Measurements from ENCODE around the gene SNAP47. TPM values are rescaled to one million over a fixed set of nuclear protein-coding genes. Genes with fewer than 3 reads are reported as not detected.

The SNAP47 gene
- total RNA-seq, 1 experiment from 2014 or later, result 59.8 TPM

DNA sequence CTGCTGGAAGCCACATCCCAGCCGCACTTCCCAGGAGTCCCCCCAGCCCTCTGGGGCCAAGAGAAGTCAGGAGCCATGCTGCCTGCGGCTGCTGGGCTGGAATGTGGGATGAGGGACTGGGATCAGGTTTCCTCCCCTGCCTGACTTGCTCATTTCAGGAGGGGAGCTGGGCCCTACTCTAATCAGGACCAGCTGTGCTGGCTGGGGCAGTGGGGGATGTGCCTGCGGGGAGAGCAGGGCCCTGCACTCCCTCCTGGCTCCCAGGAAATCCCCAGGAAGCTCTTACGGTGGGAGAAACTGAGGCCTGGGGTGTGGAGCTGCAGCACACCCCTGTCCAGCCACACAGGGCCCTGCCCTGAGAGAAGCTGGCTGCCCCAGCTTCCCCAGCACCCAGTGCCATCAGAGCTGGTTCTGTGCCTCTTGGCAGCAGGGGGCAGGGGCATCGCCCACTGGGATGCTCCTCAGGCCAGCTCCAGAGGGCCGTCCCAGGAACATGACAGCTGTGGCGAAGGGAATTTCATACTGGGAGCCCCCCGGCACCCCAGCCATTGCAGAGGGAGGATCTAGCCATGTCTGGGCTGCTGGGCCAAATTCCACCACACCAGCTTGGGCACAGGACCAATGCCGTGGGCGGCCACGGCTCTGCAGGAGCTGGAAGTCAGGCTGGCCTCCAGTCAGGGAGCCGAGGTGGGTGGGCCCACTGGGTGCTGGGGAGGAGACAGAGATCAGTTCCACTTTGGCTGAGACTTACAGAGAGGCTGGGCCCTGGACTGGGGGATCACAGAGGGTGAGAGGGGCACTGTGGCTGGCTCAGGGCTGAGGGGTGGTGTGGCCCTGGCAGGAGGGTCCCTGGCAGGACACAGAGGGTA, 58.9 kb downstream of the SNAP47 start:
- Histone ChIP-seq H3K27me3 (no peaks in the 10 kb centered on the region), H3K36me3 (no peaks in the 10 kb centered on the region), H3K9me3 (no peaks in the 10 kb centered on the region), H3K4me3 (no peak overlapping the region)
- peak; percentile 99 for DNase-seq

DNA sequence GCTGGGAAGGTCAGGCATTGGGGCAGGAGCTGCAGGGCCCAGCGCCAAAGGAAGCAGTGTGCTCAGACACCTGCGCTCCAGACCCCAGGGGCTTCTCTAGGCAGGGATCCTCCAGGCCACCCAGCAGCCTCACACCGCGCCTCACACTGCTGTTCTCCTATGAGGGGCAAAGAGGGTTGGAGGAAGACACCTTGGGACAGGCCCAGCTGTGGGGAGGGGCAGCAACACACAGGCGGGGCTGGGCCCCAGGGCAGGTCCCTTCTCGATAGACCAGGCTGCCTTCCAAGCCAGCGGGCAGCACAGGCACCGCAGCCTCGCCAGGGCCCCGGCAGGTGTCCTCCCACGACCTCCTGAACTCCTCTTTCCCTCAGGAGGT, 59.6 kb downstream of the SNAP47 start:
- no peaks in the 10 kb centered on the region for H3K9me3 ChIP-seq
- DNase-seq, result peak; percentile 61
- no peaks in the 10 kb centered on the region for H3K27me3 ChIP-seq
- H3K4me3 ChIP-seq, result no peak overlapping the region
- H3K36me3 ChIP-seq, result no peaks in the 10 kb centered on the region

DNA sequence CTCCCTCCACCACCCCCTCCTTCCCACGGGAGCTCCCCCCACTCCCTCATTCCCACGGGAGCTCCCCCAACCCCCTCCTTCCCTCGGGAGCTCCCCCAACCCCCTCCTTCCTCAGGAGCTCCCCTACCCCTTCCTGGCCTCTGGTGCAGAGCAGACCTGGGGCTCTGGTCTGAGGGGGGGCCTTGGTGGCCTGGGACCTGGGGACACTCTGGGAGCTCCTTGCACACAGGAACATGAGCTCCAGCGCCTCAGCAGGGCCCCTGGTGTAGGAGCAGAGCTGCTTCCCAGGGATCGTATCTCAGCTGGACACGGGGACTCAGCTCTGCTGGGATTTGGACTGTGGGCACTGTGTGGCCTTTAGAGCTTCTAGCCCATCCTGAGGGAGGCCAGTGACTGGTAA, 60.5 kb downstream of the SNAP47 start:
- DNase-seq, result no peak
- Histone ChIP-seq H3K4me3 (no peak overlapping the region), H3K36me3 (no peaks in the 10 kb centered on the region), H3K9me3 (no peaks in the 10 kb centered on the region), H3K27me3 (no peaks in the 10 kb centered on the region)

DNA sequence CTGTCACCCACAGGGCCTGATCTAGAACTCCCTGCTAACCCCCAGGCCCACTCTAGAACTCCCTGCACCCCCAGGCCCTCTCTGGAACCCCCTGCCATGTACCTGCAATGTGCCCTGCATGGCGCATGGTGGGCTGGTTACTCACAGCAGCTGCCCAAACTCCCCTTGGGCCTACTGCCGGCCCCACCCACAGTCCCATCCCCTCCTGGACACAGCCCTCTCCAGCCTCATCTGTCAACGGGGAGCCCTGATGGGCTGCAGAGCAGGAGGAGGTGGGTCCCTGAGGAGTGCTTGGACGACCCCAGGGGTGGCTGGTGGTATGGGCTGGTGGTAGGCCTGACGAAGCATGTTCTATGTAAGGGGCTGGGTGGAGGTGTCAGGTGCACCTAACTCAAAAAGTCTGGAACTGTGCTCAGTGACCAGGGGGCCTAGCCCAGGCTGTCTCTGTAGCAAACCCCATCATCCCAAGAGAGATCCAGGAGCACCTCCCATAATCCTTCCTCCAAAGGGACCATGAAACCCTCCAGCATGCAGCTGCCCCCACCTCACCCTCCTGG, 61.2 kb downstream of the SNAP47 start:
- Histone ChIP-seq H3K9me3 (no peaks in the 10 kb centered on the region), H3K27me3 (no peaks in the 10 kb centered on the region), H3K36me3 (no peaks in the 10 kb centered on the region), H3K4me3 (no peak overlapping the region)
- no peak for DNase-seq

DNA sequence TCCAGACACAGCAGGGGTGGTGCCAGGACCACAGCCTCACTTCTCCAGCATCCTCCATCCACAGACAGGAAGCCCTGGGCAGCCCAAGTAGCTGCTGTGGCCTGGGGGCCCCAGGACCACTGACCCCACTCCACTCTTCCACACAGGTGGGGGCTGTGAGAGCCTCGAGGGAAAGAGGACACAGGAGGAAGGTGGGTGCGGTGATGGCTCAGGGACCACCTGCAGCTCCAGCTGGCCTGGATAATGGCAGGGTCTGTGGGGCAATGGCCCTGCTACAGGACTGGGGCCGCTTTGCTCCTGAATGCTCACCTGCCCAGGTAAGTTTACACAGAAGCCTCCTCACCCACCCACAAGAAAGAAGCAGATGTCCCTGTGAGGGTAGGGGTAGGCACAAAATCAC, 61.9 kb downstream of the SNAP47 start:
- H3K4me3 ChIP-seq, result no peak overlapping the region
- DNase-seq, result no peak
- no peaks in the 10 kb centered on the region for H3K36me3 ChIP-seq
- H3K9me3 ChIP-seq, result no peaks in the 10 kb centered on the region
- H3K27me3 ChIP-seq, result no peaks in the 10 kb centered on the region

DNA sequence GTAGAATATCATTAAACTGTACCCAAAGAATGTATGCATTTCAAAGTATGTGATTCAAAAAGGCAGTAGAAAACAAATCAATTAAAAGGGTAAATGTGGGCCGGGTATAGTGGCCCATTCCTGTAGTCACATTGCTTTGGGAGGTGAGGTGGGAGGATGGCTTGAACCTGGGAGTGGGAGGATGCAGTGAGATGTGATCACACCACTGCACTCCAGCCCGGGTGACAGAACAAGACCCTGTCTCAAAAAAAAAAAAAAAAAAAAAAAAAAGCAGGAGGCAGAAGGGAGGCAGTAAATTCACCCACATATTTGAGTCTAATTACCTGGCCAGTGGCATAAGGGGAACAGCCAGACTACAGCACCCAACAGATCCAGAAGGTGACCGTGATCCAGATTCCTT, 62.4 kb downstream of the SNAP47 start:
- H3K36me3 ChIP-seq, result no peaks in the 10 kb centered on the region
- no peaks in the 10 kb centered on the region; the same call in 1 of the 2 replicates for H3K9me3 ChIP-seq
- H3K4me3 ChIP-seq, result no peak overlapping the region
- H3K27me3 ChIP-seq, result no peaks in the 10 kb centered on the region
- DNase-seq, result no peak

DNA sequence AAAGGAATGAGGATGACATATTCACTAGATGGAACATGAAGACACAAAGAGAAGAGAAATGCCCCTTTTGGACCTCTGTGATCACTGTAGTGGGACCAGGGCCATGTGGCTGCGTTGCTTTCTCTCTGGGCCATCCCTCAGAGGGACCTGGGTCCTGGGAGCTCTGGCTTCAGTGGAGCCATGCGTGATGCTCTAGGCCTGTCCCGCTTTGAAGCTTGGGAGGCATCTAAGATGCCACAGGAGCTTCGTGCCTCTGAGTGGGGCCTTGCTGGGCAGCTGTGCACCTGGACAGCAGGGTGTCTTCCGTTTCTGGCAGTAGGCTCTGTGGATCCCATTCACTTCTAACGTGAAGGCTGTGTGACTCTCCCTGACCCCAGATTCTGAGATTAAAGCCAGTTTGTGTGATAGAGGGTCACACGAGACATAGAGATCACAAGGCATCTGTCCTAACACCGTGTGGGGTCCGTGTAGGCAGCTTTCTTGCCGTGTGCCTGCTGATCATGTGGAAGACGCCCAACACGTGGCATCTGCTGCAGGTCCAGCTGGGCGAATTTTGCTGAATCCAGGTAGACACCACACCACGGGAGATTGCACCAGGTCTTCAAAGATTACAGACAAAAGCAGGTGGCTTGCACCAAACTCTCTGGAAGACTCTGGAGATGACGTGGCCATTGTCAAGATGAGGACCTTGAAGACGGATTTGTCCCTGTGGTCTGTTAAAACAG, 63.0 kb downstream of the SNAP47 start:
- H3K36me3 ChIP-seq, result no peaks in the 10 kb centered on the region
- no peaks in the 10 kb centered on the region; the same call in 1 of the 2 replicates for H3K9me3 ChIP-seq
- no peak for DNase-seq
- H3K27me3 ChIP-seq, result no peaks in the 10 kb centered on the region
- H3K4me3 ChIP-seq, result no peak overlapping the region

DNA sequence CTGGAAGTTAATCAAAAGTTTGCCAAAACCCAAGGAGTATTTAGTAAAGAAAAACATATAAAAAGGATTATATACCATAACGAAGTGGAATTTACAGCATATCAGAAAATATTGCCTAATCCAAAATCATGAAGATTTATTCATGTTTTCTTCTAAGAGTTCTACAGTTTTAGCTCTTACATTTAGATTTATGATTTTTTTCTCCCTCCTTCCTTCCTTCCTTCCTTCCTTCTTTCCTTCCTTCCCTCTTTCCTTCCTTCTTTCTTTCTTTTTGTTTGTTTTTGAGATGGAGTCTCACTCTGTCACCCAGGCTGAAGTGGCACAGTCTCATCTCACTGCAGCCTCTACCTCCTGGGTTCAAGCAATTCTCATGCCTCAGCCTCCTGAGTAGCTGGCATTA, 64.5 kb downstream of the SNAP47 start:
- no peak for DNase-seq
- no peak overlapping the region for H3K4me3 ChIP-seq
- peaks cover 5% of the 10 kb centered on the region for H3K9me3 ChIP-seq
- H3K27me3 ChIP-seq, result no peaks in the 10 kb centered on the region
- H3K36me3 ChIP-seq, result no peaks in the 10 kb centered on the region

DNA sequence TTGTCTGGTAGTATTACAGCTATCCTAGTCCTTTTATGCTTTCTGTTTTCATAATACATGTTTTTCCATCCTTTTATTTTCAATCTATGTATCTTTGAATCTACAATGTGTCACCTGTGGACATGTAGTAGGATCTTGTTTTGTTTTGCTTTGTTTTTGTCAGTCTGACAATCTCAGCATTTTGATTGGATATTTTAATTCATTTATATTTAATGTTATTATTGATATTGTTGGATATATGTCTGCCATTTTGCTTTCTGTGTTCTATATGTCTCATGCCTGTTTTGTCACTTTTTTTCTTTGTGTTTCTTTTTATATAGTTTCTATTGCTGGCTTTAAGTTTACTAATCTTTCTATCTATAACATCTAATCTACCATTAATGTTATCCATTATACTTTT, 68.7 kb downstream of the SNAP47 start:
- Histone ChIP-seq H3K36me3 (no peaks in the 10 kb centered on the region), H3K9me3 (peaks cover 10% of the 10 kb centered on the region), H3K27me3 (no peaks in the 10 kb centered on the region), H3K4me3 (no peak overlapping the region)
- DNase-seq, result no peak

DNA sequence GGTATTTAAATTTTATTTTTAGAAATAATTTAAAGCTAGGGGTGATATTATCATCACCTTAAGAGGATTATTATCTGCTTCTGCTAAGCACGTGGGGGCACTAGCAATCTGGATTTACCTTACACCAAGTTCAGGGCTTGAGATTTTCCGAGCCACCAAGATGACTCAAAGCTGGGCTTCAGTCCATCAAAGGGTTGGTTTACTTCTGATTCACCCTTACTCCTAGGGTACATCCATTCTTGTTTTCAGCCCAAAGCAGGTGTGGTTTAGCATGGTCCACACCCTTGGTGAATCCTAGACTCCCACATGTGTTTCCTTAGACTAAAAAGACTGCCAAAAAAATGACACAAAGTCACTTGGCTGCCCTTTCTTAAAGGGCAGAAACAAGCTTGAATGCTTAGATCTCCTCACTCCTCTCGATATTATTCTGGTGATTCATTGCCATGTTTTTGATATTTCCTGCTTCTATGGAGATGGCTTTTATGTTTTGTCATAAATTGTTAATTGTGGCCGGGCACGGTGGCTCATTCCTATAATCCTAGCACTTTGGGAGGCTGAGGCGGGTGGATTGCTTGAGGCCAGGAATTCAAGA, 70.5 kb downstream of the SNAP47 start:
- Histone ChIP-seq H3K27me3 (no peaks in the 10 kb centered on the region), H3K4me3 (no peak overlapping the region), H3K9me3 (peaks cover 12% of the 10 kb centered on the region), H3K36me3 (no peaks in the 10 kb centered on the region)
- DNase-seq, result peak; percentile 96

DNA sequence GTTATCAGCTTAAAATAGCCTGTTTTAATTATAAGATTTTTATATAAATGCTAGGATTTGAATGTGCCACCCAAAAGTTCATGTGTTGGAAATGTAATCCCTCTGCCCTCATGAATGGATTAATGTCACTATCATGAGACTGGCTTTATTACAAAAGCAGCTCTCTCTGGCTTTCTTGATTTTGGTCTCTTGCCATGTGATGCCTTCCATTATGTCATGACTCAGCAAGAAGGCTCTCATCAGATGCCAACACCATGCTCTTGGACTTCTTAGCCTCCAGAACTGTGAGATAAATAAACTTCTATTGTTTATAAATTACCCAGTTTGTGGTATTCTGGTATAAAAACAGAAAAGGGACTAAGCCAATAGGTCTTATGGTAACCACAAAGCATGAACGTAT, 73.3 kb downstream of the SNAP47 start:
- DNase-seq, result peak; percentile 74
- Histone ChIP-seq H3K4me3 (no peak overlapping the region), H3K27me3 (no peaks in the 10 kb centered on the region), H3K36me3 (no peaks in the 10 kb centered on the region), H3K9me3 (peaks cover 18% of the 10 kb centered on the region)

DNA sequence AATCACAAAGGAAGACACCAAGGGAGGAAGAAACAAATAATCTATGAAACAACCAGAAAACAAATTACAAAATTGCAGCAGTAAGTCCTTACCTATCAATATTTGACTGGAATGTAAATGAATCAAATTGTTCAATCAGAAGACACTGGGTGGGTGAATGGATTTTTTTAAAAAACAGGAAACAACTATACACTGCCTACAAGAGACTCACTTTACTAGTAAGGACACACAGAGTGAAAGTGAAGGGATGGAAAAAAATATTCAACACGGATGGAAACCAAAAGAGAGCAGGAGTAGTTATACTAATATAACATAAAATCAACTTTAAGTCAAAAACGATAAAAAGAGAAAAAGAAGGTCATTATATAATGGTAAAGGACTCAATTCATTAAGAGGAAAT, 73.8 kb downstream of the SNAP47 start:
- Histone ChIP-seq H3K9me3 (peaks cover 19% of the 10 kb centered on the region), H3K27me3 (no peaks in the 10 kb centered on the region)
- DNase-seq, result no peak

DNA sequence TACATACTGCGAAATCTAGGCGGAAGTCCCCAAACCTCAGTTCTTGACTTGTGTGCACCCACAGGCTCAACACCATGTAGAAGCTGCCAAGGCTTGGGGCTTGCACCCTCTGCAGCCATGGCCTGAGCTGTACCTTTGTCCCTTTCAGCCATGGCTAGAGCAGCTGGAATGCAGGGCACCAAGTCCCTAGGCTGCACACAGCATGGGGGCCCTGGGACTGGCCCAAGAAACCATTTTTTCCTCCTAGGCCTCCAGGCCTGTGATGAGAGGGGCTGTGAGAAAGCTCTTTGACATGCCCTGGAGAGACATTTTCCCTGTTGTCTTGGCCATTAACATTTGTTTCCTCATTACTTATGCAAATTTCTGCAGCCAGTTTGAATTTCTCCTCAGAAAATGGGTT, 78.7 kb downstream of the SNAP47 start:
- Histone ChIP-seq H3K4me3 (no peak overlapping the region), H3K36me3 (no peaks in the 10 kb centered on the region), H3K9me3 (peaks cover 19% of the 10 kb centered on the region), H3K27me3 (no peaks in the 10 kb centered on the region)
- no peak for DNase-seq

More for the DNA sequence above, 73.8 kb downstream of the SNAP47 start:
- Histone ChIP-seq H3K4me3 (no peak overlapping the region), H3K36me3 (no peaks in the 10 kb centered on the region)

DNA sequence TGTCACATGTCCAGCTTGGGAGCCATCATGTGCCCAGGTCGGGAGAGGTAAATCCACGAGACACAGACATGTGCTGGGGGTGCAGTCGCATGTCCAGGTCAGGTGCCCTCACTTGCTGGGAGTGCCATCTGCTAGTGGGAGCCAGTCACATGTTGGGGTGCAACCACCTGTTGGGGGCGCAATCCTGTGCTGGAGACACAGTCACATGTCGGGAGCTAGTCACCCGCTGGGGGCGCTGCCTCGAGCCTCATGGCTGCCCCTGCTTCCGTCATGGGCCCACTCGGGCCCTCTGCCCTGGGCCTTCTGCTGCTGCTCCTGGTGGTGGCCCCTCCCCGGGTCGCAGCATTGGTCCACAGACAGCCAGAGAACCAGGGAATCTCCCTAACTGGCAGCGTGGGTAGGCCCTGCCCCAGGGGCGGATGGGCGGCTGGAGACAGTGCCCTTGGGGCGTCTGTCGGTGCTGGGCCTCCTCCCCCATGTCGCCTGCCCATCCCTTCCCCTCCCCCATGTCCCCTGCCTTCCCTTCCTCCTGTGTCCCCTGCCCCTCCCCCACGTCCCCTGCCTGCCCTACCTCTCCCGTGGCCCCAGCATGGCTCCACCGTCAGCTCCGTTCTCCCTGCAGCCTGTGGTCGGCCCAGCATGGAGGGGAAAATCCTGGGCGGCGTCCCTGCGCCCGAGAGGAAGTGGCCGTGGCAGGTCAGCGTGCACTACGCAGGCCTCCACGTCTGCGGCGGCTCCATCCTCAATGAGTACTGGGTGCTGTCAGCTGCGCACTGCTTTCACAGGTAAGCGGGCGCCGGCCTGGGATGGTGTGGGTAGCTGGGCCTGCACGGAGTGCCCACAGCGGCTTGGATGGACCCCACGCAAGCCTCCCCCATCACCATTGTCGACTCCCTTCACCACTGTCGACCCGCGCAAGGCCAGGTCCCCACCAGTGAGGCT, 80.5 kb downstream of the SNAP47 start, which contains the start of gene PRSS38:
Gene PRSS38, plus strand, starts transcription at position 208 of the 942 bp plus-strand sequence. Its CDS starts 42 bp downstream, at position 250.
- no peaks in the 10 kb centered on the region for H3K36me3 ChIP-seq
- no peak within 1 kb of the TSS for H3K4me3 ChIP-seq
- peaks cover 16% of the 10 kb centered on the region for H3K9me3 ChIP-seq
- H3K27me3 ChIP-seq, result no peaks in the 10 kb centered on the region
- DNase-seq, result no peak

DNA sequence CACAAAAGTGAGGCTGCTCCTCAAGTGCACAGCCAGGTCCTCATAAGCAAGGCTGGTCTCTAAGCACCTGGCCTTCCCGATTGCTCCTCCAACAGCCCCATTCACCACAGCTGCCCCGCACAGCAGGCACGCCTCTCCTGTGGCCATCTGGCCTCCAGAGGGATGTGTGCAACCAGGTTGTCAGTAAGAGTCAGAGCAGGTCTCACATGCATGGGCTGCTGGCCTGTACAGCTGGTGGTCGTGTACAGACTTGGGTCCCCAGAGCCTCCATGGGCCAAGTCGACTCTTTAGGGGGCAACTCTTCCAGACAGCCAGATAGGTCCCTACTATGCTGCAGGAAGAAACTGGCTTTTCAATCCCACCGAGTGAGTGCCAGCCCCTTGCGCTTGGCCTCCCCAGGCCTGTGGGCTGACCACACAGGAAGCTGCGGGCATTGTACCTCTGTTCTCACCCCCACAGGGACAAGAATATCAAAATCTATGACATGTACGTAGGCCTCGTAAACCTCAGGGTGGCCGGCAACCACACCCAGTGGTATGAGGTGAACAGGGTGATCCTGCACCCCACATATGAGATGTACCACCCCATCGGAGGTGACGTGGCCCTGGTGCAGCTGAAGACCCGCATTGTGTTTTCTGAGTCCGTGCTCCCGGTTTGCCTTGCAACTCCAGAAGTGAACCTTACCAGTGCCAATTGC, 81.7 kb downstream of the SNAP47 start:
- Histone ChIP-seq H3K9me3 (peaks cover 20% of the 10 kb centered on the region), H3K36me3 (no peaks in the 10 kb centered on the region), H3K4me3 (no peak overlapping the region), H3K27me3 (no peaks in the 10 kb centered on the region)
- no peak for DNase-seq

DNA sequence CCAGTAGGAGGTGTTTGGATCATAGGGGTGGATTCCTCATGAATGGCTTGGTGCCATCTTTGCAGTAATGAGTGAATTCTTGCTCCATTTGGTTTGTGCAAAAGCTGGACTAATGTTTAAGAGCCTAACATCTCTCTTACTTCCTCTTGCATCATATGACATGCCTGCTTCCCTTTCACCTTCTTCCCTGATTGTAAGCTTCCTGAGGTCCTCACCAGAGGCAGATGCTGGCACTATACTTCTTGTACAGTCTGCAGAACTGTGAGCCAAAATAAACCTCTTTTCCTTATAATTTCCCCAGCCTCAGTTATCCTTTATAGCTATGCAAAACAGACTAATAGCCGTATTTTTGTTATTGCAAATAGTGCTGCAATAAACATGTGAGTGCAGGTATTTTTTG, 88.3 kb downstream of the SNAP47 start:
- Histone ChIP-seq H3K27me3 (no peaks in the 10 kb centered on the region), H3K4me3 (no peak overlapping the region), H3K36me3 (no peaks in the 10 kb centered on the region), H3K9me3 (peaks cover 16% of the 10 kb centered on the region)
- DNase-seq, result no peak

Measured in MG63 (cell line).